Muscle of back (tissue), 11 donors: ENCODE results near the gene MOB1A. TPM values are rescaled to one million over a fixed set of nuclear protein-coding genes. Genes with fewer than 3 reads are reported as not detected.
"Not testable (repeated sequence)": the region's sequence is repeated elsewhere in the genome, so short reads cannot be mapped to it uniquely, and the experiment has no call there.

Source experiments
- DNase-seq, 3 donors: peaks; one replicate each; pipeline versions ENCODE4 v3.0.0 to v3.0.0-alpha.2; 2013
- polyA plus RNA-seq, 10 donors: library from polyadenylated mRNA; unstranded; fragments of 120-200 nt; gene quantifications; one replicate each; pipeline ENCODE4 v1.2.1, GENCODE V29; 2013; ENCODE audit not compliant: insufficient read length in 10 of 10

The MOB1A gene
- polyA plus RNA-seq, 10 donors, result 43.1 to 63.8 (median 54.9) TPM

GRCh38 chr2:74201196-74201595 lies 22.5 kb upstream of the MOB1A start:
- DNase-seq, result no peak

- peak in 1 of 3 donors; percentile 48 for DNase-seq
Measured at GRCh38 chr2:74199871-74200305, 21.2 kb upstream of the MOB1A start.

GRCh38 chr2:74199275-74199701 lies 20.6 kb upstream of the MOB1A start:
- no peak for DNase-seq

GRCh38 chr2:74198461-74199274 lies 20.0 kb upstream of the MOB1A start, which contains the start of gene MTHFD2:
MTHFD2 (plus strand) TSS chr2:74198615; CDS start chr2:74198642, 27 bp downstream.
- DNase-seq, result peak; percentile 91 to 97 (median 96)

GRCh38 chr2:74198023-74198460 lies 19.4 kb upstream of the MOB1A start:
- DNase-seq, result no peak

- DNase-seq, result no peak
Measured at GRCh38 chr2:74197049-74197448, 18.4 kb upstream of the MOB1A start.

GRCh38 chr2:74194799-74195198 lies 16.1 kb upstream of the MOB1A start:
- no peak for DNase-seq

- no peak for DNase-seq
Measured at GRCh38 chr2:74191596-74192380, 13.1 kb upstream of the MOB1A start.

GRCh38 chr2:74188696-74189095 lies 10.0 kb upstream of the MOB1A start:
- no peak for DNase-seq

- no peak for DNase-seq
Measured at GRCh38 chr2:74188018-74188601, 9.4 kb upstream of the MOB1A start.

- DNase-seq, result not testable (repeated sequence)
Measured at GRCh38 chr2:74186706-74187105, 8.0 kb upstream of the MOB1A start.

- peak in 1 of 3 donors; percentile 37 for DNase-seq
Measured at GRCh38 chr2:74186038-74186437, 7.4 kb upstream of the MOB1A start.

- DNase-seq, result no peak
Measured at GRCh38 chr2:74183878-74184277, 5.2 kb upstream of the MOB1A start.

- peak in 1 of 3 donors; percentile 36 for DNase-seq
Measured at GRCh38 chr2:74181739-74182138, 3.1 kb upstream of the MOB1A start.

- DNase-seq, result no peak
Measured at GRCh38 chr2:74179063-74179865, 585 bp upstream of the MOB1A start.

- no peak for DNase-seq
Measured at GRCh38 chr2:74177696-74178095, 983 bp downstream of the MOB1A start.

GRCh38 chr2:74174909-74175308 lies 3.8 kb downstream of the MOB1A start:
- DNase-seq, result no peak

- no peak for DNase-seq
Measured at GRCh38 chr2:74168739-74169138, 9.9 kb downstream of the MOB1A start.

- DNase-seq, result no peak
Measured at GRCh38 chr2:74164761-74165160, 13.9 kb downstream of the MOB1A start.

GRCh38 chr2:74162951-74163350 lies 15.7 kb downstream of the MOB1A start:
- no peak for DNase-seq

GRCh38 chr2:74155830-74156229 lies 22.8 kb downstream of the MOB1A start:
- no peak for DNase-seq
